Fibroblast of the aortic adventitia (primary cell): ENCODE results near the gene ZBTB2. TPM values are rescaled to one million over a fixed set of nuclear protein-coding genes. Genes with fewer than 3 reads are reported as not detected.
A peak's percentile ranks its signal among the peaks of the same experiment; 100 is the strongest.

Experiments used
- DNase-seq: peaks from one replicate; pipeline ENCODE4 v3.0.0-alpha.2; 2010; ENCODE audit warnings: low read depth
- H3K4me3 ChIP-seq: 2 replicates; pipeline ENCODE4 v1.5.1; 2011; ENCODE audit warnings: low read depth, mild to moderate bottlenecking, control low read depth, low read length, moderate library complexity
- total RNA-seq: library from RNA; depleted of rRNA; stranded (reverse); fragments of >200 nt; gene quantifications from 2 replicates; pipeline ENCODE4 v1.2.3, GENCODE V29; 2012; ENCODE audit warnings: low replicate concordance
- TF ChIP-seq, protein P1 (sequence below): IDR thresholded peaks from 2 replicates; pipeline ENCODE4 v1.5.1; 2011; ENCODE audit warnings: mild to moderate bottlenecking, low read length, control low read depth, inconsistent platforms; ENCODE audit not compliant: insufficient read depth

Gene ZBTB2
- total RNA-seq, 1 donor = 14.0 TPM

DNA sequence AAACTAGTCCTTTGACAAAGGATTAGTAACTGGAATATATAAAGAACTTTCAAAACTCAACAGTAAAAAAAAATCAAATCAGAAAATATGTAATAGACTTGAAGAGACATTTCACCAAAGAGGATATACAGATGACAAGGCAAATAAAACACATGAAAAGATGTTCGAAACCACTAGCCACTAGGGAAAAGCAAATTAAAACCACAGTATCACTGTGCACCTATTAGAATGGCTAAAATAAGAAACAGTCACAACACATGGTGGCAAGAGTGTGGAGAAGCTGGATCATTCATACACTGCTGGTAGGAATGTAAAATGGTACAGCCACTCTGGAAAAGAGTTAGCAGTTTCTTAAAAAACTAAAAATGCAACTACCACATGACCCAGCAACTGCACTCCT is 14.9 kb downstream of the ZBTB2 start:
- no peak for DNase-seq
- TF ChIP-seq, protein P1, sequence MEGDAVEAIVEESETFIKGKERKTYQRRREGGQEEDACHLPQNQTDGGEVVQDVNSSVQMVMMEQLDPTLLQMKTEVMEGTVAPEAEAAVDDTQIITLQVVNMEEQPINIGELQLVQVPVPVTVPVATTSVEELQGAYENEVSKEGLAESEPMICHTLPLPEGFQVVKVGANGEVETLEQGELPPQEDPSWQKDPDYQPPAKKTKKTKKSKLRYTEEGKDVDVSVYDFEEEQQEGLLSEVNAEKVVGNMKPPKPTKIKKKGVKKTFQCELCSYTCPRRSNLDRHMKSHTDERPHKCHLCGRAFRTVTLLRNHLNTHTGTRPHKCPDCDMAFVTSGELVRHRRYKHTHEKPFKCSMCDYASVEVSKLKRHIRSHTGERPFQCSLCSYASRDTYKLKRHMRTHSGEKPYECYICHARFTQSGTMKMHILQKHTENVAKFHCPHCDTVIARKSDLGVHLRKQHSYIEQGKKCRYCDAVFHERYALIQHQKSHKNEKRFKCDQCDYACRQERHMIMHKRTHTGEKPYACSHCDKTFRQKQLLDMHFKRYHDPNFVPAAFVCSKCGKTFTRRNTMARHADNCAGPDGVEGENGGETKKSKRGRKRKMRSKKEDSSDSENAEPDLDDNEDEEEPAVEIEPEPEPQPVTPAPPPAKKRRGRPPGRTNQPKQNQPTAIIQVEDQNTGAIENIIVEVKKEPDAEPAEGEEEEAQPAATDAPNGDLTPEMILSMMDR = no peak
- no peak overlapping the region for H3K4me3 ChIP-seq

GRCh38 chr6:151375833-151376232 is 15.5 kb downstream of the ZBTB2 start:
- DNase-seq = no peak
- no peak overlapping the region for H3K4me3 ChIP-seq
- TF ChIP-seq, protein P1 = no peak

DNA sequence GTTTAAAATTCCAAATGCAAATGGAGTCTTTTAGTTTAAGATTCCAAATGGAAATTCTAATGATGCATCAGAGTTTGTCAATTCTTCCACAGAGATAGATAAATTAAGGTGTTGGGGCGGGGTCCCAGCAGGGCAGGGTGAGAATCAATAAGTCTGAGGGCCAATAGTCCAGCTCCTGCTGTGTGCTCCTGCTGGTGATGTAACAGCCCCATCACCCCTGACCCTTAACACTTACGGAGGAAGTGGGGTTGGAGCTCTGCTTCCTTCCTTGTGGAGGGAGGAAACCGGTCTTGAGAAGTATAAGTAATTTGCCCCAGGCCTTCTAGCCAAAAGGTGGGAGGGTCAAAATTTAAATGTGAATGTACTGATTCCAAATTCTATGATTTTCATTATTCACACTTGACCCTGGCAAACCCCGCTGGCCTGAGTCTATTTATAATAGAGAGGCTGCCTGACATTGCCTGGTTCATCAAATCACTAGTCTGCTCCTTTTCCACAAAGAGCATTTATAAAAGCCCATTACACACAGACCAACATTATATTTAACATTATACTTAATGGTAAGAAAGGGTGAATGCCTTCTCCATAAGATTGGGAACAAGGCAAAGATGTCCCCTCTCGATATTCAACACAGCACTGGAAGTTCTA is 17.2 kb downstream of the ZBTB2 start:
- no peak overlapping the region for H3K4me3 ChIP-seq
- TF ChIP-seq, protein P1 = no peak
- no peak for DNase-seq

DNA sequence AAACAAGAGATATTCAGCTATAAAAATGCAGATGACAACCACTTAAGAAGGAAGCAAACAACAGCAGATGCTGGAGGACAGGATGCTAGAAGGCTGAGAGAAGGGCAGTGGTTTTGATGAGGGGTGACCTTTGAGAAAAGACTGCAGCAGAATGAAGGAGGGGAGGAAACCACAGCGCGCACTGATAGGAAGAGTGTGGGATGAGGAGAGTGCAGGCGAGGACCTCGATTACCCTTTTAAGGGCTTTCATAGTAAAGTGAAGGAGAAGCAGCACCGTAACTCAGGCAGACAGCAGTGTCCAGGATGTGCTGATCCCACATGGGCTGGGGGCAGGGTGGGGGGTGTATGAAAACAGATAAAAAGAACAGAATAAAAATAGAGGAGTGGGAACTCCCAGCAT is 19.2 kb downstream of the ZBTB2 start:
- TF ChIP-seq, protein P1 = no peak
- no peak for DNase-seq
- H3K4me3 ChIP-seq = no peak overlapping the region

- H3K4me3 ChIP-seq = no peak overlapping the region
- DNase-seq = peak; percentile 58
- TF ChIP-seq, protein P1 = peak; percentile 39
These were observed 20.8 kb downstream of the ZBTB2 start for GRCh38 chr6:151370509-151371078.

- no peak overlapping the region for H3K4me3 ChIP-seq
- no peak for DNase-seq
- TF ChIP-seq, protein P1 = no peak
These were observed 26.1 kb downstream of the ZBTB2 start for GRCh38 chr6:151365233-151365632.
